Measurements from ENCODE around the gene CROCC2.

The CROCC2 gene

GRCh38 chr2:240876035-240876474 lies 30.1 kb upstream of the CROCC2 start:
- DNase-seq: no peak

GRCh38 chr2:240876475-240877251 lies 29.5 kb upstream of the CROCC2 start:
- no peak for DNase-seq

GRCh38 chr2:240877460-240878340 lies 28.4 kb upstream of the CROCC2 start:
- DNase-seq: no peak

DNA sequence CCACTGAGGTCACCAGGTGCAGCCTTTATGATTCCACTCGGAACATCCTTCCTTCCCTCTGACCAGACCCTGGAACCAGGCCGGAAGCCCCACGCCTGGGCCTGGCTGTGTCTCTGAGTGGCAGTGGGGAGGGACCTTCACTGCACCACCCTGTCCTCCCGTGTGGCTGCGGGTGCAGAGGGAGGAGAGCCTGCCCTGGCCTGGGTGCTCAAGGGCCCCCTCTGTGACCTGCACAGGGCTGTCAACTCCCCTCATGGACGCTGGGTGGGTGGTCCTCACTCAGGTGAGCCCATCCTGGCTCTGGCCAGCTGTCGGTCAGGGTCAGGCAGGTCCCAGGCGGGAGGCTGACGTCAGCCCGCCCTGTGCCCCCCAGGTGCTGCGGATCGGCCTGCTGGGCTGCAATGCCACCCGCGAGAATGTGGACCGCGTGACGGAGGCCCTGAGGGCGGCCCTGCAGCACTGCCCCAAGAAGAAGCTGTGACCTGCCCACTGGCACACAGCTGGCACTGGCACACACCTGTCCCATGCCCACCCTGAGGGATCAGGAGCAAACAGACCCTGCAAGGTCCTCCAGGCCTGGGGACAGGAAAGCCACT lies 27.7 kb upstream of the CROCC2 start:
- DNase-seq: no peak

GRCh38 chr2:240879105-240879504 lies 27.0 kb upstream of the CROCC2 start:
- DNase-seq: no peak

DNA sequence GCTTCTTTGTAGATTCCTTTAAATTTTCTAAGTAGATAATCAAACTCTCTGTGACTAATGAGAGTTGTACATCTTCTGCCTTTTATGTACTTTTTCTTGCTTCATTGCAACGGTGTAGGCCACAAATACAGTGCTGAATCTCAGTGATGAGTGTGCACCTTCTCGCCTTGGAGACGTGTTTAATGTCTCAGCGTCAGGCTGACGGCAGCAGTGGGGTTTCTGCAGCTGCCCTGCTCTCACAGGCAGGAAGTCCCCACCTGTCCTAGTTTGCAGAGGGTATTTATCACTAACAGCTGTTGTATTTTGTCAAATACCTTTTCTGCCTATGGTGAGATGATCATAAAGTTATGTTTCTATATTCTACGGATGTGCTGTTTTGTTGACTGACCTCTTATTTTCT lies 24.2 kb upstream of the CROCC2 start:
- DNase-seq: no peak

DNA sequence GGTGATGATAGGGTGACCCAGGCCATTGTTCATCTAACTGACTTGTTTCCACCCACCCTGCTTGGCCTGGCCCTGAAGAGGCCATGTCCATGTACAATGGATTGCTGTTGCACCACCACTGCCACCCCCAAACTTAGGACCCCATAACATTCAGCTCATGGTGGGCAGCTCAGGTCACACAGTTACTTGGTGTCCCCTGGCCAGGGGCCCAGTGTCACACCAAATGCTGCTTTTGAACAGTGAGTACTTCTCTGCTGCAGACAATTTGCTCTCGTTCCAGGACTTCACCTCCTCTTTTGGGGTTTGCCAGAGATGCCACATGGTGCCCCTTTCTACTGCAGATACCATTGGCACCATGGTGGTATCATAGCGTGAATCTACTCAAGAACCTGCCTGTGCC lies 21.9 kb upstream of the CROCC2 start:
- no peak for DNase-seq

DNA sequence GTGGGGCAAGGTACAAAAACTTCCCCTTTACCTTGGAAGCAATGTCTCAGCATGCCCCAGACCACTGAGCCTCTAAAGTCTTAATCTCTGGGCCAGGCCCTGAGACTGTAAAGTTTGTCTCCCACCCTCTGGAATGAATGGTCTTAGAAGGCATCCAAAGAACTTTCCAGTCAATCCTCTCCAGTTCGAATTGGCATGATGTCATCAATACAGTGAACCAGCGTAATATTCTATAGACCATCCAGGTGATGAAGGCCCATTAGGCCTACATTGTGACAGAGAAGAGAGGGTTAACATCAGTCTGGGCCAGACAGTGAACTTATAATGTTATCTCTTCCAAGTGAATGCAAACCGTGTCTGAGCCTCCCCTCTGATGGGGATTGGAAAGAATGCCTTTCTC lies 21.4 kb upstream of the CROCC2 start:
- no peak for DNase-seq

- DNase-seq: no peak
These were observed 20.6 kb upstream of the CROCC2 start for GRCh38 chr2:240885566-240885965.

GRCh38 chr2:240886023-240886565 lies 20.0 kb upstream of the CROCC2 start:
- DNase-seq: no peak

DNA sequence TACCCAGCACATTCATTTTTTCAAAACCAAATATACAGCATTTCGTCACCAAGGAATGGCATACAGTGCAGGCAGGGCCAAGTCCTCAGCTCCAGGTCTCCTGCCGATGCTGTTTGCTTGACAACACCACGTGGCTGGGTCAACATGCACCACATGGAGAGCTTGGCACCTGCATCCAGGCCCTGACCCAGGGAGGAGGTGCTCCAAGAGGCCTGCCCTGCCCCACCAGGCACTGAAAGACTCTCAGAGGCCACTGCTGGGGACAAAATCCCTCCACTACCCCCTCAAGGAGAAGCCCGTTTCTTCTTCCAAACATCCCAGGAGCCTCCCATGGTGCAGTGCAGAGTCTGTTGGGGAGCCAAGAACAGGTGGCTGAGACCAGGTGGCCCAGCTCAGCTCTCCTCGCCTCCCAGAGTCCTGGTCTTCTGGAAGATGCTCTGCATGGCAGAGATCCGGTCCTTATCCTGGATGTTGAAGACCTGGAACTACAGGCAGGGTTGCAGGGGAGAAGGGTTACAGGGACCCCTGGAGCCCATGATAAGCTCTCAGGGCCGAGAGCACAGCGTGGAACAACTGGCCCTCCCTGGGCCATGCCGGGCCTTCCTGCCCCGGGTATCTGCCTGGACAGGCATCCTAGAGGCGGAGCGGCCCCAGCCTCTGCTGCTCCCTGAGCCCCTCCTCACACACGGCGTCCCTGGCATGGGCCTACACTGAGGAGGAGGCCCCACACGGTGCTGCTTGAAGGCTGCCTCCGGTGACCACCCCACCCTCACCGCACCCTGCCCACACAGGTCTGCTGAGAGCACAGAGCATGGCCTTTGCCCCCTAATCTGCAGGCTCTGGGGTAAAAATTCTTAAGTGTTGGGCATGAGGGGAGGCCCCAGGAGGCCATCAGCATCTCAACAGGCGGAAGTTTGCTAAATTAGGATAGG lies 19.2 kb upstream of the CROCC2 start:
- DNase-seq: no peak

- DNase-seq: no peak
These were observed 18.5 kb upstream of the CROCC2 start for GRCh38 chr2:240887631-240888030.

DNA sequence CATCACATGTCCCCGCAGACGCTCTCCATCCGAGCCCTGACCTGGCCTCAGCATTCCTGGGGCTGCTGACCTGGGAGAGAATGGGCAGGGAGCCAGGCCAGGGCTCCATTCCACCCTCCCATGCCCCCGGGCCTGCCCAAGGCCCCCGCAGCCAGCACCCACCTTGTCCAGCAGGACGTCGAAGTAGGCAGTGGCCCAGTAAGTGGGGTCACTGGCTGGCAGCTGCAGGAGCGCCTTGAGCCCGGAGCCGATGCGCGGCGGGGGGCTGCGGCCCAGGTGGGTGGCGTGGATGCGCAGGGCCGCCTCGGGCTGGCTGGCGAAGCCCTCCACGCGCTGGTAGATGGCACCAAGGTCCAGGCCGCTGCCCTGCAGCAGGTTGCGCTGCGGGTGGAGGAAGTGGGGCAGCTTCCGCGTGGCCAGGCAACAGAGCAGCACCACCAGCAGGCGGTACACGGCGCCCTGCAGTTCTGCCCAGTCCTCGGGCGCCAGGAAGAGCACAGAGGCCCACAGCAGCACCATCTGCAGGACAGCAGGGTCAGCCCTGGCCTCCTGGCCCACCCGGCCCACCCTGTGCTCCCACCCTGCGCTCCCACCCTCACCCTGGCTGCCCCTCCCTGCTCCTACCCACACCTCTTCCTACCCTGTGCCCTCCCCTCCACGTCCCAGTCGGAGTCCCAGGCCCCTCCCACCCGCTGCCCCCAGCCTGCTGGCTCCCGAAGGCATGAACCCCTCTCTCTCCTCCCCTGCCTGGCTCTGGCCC lies 17.8 kb upstream of the CROCC2 start:
- DNase-seq: no peak

GRCh38 chr2:240888890-240889573 lies 17.1 kb upstream of the CROCC2 start:
- DNase-seq: no peak

- no peak for DNase-seq
These were observed 16.3 kb upstream of the CROCC2 start for GRCh38 chr2:240889601-240890560.

GRCh38 chr2:240890691-240891090 lies 15.4 kb upstream of the CROCC2 start:
- no peak for DNase-seq

DNA sequence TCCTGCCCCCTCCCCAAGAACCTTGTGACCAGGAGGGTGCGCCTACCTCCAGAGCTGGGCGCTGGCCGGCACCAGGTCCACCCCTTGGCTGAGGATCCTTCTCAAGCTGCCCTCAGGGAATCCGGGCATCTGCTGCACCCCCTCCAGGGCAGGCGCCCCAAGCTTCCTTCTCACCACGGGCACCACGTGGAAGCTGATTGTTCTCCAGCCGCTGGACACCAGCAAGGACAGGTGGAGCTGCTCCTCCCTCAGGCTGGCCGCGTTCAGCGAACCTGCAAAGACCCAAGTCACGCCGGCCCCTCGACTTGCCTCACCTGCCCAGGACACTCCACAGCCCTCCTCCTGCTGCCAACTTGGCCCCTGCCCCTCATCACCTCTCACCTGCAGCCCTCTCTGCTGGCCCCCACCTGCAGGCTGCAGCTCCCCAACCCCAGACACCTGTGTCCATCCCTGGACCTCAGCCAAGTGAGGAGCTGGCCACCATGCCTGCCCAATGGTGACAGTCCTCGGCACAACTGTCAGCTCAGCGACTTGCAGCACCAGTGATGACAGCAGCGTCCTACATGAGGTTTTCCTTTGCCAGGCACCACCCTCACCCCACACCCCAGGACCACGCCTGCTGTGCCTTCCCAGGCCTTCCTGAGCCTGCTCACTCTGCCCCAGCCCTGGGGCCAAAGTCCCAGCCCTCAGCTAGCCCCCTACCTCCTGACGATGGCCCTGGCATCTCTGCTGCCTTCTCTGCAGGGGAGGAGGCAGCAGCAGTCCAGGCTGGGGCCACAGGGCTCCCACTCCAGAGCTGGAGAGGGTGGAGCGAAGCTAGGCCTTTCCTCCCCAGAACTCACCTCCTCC lies 14.4 kb upstream of the CROCC2 start:
- DNase-seq: no peak

- no peak for DNase-seq
These were observed 13.8 kb upstream of the CROCC2 start for GRCh38 chr2:240892356-240892755.

DNA sequence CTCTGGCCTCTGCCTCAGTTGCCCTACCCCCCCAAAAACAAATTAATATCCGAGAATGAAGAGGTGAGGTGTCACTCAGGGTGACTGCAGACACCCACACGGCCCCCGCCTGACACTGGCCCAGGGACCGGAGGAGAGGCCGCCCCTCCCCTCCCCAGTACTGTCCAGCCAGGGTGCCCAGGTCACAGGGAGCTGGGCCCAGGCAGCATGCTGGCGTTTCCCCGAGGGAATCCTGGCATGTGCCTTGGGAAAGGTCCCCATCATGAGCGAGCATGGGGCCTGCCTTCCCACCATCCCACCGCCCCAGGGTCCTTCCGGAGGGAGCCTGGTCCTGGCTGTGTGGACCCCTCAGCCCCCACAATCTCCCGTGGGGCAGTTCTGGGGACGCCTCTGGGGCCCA lies 13.2 kb upstream of the CROCC2 start:
- no peak for DNase-seq

Measured in CD4-positive, alpha-beta T cell treated with Interferon gamma for 1 hour (primary cell).